ENCODE results near the gene THOC6.

GRCh38 chr16:3065069-3065741, 41.4 kb downstream of the THOC6 start, which contains the start of gene IL32:
- TF ChIP-seq CTCF (IDR thresholded peaks at IDR 0.05) (no peak), EP300 (IDR thresholded peaks at IDR 0.05) (no peak), POLR2A (IDR thresholded peaks at IDR 0.05) (no peak)

Measured in ovary (tissue), 3 donors.